ENCODE results near the gene ENAH.

ENAH gene

DNA sequence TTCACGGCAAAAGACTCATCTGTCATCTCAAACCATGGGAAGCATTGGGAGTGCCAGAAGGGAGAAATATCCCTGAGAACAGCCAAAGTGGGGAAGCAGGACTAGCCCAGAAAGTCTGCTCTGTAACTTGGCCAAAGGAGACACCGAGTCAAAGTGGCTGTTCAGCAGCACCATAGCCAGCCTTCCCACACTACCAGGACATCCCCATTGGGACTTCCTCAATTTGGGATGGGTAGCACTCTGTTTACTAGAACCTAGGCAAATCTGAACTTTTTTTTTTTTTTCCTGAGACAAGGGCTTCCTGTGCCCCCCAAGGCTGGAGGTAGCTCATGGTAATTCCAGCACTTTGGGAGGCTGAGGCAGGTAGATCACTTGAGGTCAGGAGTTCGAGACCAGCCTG is 93.0 kb downstream of the ENAH start:
- DNase-seq (ENCODE audit: low read depth in 2 of 2) = no peak

DNA sequence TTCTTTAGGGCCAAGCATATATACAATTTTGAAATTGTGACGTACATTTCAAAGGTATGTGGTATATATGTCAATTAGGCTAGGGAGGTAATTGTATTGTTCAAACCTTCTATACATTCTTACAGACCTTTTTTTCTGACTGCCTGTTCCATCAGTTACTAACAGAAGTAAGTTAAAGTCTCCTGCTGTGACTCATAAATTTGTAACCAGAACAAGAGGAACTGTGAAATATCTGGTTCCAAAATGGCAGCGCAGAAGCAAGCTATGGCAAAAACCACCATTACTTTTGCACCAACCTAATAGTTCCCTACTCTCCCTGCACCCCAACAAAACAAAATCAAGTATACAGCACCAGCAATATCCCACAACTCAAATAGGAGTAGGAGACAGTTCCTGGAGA is 93.6 kb downstream of the ENAH start:
- no peak for DNase-seq (ENCODE audit: low read depth in 2 of 2)

DNA sequence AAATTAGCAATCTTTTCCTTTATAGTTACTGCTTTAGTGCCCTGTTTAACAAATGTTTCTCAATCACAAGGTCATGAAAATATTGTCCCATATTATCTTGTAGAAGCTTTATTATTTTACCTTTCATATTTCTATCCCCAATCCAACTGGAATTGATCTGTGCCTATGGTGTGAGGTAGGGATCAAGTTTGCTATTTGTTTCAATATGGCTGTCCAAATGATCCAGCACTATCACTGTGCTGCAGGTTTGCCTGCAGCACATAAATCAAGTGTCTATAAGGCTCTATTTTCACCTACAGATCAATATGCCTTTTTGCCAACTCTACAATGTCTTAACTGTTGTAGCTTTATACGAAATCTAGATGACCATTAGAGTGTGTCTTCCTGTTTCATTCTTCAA is 96.2 kb downstream of the ENAH start:
- no peak for DNase-seq (ENCODE audit: low read depth in 2 of 2)

DNA sequence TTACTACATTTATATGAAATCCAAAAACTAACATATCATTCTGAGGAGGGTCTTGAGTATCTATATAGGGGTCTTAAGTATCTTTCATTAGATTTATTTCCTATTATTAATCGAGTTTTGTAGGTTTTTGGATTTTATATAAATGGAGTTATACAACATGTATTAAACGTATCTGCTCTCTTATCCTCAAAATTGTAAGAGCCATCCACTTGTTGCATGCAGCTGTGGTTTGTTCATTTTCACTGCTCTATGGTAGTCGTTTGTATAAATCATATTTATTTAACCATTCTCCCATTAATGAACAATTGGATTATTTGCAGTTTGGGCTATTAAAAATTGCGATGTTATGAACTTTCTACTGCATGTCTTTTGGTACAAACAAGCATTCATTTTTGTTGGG is 97.1 kb downstream of the ENAH start:
- no peak for DNase-seq (ENCODE audit: low read depth in 2 of 2)

DNA sequence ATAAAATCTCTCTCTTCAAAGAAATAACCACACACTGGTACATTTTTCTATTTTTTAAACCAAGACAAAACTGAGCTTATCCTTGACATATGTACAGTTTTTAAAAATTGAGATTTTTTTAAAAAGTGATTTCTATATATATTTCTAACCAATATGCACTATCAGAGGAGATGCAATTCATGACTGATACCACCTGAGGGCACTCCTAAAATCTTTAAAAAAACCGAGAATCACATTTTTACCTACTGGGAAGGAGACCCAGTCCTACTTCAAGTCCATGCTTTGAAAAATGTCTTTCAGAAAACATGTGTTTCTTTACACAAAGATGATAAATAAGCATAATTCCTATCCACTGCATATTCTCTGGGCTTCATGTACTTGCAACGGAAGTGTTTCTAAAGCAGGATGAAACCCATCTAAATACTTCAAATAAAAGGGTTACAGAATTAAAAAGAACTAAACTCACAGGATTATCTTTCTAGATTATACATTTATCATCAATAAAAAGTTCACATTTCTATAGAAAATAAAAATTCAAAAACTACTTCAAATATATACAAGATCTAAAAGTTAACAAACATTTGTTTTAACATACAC is 98.6 kb downstream of the ENAH start:
- DNase-seq (ENCODE audit: low read depth in 2 of 2) = no peak

DNA sequence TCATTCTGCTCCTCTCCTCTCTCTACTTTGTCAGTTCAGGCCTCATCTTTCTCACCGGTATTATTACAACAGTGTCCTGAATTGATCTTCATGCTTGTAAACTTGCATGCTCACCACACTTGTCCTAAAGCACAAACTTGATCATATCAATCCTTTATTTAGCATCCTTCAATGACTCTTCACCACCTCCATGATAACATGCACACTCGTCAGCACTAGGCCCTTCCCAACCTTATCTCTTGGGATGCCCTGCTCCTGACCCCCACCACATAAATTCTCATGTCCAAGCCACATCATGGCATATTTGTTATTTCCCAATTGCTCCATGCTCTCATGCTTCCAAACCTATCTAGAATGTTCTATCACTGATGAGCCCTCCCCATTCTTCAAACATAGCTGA is 103.1 kb downstream of the ENAH start:
- DNase-seq (ENCODE audit: low read depth in 2 of 2) = no peak

DNA sequence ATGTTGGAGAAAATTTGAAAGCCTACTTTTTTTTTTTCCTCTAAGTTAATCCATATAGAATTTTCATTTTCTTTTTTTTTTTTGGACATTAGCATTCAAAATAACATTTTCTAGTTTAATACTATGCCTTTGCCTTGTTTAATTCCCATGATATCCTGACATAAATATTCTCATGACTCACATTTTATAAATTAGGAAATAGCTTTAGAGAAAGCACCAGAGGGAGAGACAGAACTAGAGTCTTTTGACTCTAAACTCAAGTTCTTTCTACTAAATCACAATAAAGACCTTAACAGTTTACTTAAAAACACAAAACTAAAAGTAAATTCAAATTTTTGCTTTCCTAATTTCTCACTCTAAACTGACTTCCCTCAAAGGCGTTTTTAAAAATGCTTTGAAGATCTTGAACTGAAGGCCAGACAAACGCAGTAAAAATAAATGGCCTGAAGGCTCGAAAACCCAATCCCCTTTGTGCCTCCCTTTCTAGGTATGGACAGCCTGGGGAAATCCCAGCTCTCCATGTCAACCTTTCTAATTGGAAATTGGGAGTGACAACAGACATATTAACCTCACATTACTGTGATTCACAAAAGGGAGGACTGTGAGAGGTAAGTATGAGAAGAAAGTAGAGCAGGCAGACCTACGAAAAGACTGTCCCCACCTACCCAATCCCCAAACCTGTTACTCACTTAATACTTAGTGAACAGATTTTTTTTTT is 104.6 kb downstream of the ENAH start:
- no peak for DNase-seq (ENCODE audit: low read depth in 2 of 2)

DNA sequence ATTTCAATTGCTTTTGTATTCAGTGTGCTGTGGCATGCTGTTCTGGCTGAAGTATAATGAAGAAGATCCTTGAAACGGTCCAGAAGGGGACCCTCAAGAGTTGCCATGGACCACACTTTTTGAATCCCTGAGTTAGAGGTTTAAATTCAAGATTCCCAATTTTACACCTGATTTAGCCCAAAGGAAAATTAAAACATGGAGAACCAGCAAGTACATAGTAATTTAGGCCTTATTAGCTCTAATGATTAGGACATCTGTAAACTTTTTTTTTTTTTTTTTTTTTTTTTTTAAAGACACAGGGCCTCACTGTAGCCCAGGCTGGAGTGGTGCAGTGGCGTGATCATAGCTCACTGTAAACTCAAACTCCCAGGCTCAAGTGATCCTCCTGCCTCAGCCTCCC is 107.3 kb downstream of the ENAH start:
- no peak for DNase-seq (ENCODE audit: low read depth in 2 of 2)

DNA sequence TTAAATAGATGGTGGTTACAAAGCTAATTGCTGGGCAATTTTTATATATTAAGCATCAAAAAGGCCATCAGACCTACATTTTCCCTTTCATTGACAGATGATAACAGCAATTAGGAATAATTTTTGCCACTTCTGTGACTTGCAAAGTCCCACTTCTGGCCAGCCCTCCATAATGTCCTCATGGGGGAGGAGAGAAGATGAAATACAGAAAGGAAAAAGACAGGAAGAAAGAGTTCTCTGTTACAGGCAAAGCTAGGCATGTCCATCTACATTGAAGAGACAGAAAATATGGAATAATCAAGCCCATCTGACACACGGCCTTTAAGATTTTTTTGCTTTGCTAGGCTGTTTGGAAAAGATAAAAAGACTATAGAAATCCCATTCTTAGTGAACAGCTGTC is 108.0 kb downstream of the ENAH start:
- no peak for DNase-seq (ENCODE audit: low read depth in 2 of 2)

DNA sequence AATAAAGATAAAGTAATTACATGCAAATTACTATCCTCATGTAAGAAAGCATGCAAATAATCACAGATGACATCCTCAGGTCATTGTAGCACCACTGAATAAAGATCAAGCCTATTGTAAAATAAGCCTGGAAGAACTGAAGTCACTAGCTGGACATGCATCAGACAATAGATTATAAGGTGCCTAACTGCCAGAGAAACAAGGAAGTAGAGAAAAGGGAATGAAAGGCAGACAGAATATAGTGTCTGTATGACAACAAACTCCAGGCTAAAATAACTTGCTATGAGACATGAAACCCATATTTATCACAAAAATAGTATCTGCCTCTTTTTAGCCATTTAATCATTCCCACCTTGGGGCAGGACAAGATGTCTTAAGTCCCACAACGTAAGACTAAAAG is 108.7 kb downstream of the ENAH start:
- DNase-seq (ENCODE audit: low read depth in 2 of 2) = no peak

DNA sequence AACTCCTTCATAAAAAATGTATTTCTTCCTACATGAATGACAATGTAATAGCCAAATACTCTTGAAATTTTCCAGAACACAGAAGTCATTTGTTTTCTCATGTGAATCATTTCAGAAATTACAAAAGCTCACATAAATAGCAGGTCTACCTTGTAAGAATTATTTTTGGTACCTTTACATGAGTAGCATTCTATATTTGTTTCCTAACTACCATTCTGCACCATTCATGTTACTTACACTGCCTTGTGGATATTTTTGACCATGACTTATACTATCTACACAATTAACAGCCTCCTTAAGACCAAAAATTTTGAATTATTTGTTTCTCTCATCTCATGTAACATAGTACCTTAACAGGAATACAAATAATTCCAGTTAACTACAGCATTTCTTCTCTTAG is 109.6 kb downstream of the ENAH start:
- no peak for DNase-seq (ENCODE audit: low read depth in 2 of 2)

DNA sequence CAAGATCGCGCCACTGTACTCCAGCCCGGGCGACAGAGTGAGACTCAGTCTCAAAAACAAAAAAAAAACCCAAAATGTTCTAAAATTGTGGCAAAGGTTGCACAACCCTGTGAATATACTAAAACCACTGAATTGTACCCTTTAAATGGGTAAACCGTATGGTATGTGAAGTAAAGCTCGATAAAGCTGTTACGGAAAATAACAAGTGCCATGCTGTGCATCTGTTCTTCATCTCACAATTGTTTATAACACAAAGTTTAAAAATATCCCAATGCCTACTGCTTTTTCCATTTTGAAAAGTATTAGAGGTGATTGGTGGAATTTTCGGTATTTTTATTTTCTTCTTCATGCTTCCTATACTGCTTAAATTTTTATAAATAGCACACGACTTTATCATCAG is 111.5 kb downstream of the ENAH start:
- no peak for DNase-seq (ENCODE audit: low read depth in 2 of 2)

DNA sequence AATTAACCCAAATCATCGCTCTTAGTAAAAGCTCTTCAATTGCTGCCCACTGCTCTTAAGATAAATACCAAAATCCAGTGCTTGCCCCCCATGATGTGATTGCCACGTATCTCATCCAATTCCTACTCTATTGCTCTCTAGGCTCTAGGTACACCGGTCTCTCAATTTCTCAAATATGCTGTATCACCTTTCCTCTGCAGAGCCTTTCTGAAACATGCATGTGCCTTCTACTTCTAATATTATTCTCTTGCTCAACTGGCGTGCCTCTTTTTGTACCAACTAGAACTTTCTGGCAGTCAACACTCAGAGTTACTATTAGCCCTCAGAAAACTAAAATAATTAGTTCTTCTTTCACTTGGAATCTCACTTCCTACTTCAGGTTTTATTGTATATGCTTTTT is 113.3 kb downstream of the ENAH start:
- DNase-seq (ENCODE audit: low read depth in 2 of 2) = no peak

DNA sequence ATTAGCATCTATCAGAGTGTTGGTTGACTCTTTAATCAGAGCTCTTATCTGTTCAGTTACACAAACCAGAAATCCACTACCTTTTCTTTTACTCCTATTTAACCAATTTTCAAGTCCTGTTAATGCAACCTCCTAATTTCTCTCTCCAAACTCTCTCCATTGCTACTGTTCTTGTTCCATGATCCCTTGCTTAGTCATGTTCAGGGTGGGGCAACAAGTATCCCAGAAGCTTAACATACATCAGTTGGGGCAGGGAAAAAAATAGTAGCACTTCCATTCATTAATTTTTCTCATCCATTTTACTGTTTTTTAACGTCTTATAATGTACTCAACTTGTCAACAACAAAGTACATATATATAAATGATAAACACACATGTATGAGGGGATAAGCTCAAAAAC is 113.9 kb downstream of the ENAH start:
- DNase-seq (ENCODE audit: low read depth in 2 of 2) = no peak

DNA sequence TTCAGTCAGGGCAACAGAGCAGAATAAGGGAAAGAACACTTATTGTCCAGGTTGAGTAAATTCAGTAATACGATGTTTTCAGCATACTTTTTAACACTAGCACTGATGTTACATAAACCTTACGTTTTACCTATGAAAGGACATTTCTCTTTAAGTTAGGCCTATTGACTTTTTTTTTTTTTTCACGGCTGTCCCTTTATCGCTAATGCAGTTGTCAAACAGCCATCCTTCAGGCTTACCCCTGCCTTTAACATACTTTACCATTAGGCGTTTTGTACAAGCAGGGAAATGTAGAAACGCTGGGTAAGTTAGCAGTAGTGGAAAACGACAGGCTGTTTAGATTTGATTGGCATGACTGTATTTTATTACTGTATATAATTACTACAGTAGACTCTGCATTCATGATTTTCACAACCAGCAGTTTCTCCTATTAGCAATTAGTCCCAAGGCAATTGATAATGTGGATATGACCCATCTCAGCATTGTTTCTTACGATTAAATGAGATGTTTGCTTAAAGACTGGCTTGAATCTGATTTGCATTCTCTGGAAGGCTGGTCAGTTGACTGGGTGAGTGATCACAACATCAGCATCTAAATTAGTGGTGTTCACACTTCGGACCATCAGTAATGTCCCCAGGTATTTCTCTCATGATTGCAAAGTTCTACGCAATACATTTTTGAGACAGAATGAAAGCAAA is 115.2 kb downstream of the ENAH start:
- DNase-seq (ENCODE audit: low read depth in 2 of 2) = no peak

DNA sequence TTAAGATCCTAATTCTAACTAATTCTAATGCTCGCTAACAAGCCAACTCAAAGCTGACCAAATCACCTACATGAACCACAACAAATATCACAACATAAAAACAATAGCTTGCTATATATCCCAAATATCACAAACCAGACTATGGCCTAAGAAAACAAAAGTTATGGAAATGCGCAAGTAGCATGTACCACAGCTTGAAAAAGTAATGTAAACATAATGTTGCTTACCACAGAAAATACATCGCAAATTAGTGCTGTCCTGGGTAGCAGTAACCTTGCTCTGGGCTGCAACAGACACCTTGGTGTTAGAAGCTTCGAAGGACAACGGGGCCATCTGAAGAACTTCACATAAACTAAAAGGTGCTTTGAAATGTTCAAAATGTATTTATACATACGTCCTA is 117.6 kb downstream of the ENAH start:
- no peak for DNase-seq (ENCODE audit: low read depth in 2 of 2)

DNA sequence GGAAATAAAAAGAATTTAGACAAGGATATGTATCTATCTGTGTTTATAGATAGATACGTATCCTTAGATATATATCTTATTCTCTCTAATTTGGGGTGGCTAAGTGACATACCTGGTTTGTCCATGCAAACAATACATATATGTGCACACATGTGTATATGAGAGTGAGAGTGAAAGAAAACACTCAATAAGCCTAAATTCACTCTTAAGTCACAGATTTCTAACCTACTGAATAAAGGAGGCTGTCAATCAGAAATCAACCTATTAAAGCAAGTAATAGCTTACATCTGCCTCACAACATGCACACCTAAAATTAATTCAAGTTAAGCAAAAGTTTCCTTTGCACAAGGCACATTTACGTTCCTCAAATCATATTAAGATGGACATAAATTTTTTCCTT is 118.2 kb downstream of the ENAH start:
- no peak for DNase-seq (ENCODE audit: low read depth in 2 of 2)

DNA sequence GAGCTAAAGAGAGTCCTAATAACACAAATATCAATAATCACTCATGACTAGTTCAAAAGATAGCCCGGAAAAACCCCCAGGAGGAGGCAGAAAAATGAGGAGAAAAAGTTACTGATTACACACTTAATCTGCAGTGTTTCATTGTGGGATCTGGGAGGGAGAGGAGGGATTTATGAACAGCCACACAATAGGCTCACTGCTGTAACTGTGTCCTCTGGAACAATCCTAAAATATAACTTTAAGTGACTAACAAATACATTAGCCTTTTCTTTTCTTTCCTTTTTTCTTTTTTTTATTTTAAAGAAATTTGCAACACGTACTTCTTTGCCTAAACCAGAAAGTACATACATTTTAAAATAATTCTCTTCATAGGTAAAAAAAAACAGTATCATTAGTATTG is 118.8 kb downstream of the ENAH start:
- no peak for DNase-seq (ENCODE audit: low read depth in 2 of 2)

DNA sequence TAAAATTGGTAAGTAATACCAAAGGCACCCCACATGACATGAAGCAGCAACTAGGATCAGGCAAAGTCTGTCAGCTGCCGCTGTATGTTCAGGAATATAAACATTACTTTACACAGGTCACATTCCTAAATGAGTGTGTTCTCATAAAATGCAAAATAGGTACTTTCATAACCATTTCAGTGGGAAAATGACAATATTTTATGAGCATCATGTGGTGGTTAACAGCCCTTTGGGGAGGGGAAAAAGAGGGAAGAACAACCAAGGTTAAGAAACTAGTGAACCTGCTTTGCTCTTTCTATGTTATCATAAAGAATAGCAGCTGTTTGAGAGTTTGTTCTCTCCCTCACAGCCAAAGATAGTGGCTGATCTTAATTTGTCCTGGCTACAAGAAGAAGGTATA is 119.7 kb downstream of the ENAH start:
- DNase-seq (ENCODE audit: low read depth in 2 of 2) = no peak

DNA sequence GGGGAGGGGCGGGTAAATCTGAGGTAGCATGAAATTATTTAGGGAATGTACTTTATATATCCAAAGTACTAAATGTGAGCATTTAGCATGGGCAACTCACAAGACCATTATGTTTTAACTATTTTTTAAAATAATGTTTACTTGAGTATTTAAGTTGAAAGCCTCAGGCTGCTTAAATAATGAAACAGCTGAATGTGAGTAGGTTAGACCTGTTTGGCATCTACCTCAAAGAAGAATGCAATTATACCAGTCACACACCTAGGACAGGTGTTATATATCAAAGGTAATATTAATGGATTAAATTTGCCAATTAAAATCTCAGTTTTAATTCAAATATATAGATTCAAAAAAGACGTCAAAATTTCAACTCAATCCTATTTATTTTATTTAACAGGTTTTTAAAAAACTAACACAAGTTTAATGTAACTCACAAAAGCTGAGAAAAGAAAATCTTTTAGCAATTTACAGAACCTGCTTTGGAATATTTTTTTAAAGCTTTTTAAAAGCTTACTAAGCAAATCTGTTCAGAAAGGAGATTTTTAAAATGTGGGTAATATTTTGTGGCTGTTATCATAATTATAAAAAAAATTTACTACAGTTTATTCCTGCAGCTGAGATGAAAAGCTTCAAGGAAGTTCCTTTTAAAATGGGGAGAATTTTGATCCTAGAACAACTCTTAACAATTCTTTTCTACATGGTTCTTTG is 120.5 kb downstream of the ENAH start:
- DNase-seq (ENCODE audit: low read depth in 2 of 2) = no peak

DNA sequence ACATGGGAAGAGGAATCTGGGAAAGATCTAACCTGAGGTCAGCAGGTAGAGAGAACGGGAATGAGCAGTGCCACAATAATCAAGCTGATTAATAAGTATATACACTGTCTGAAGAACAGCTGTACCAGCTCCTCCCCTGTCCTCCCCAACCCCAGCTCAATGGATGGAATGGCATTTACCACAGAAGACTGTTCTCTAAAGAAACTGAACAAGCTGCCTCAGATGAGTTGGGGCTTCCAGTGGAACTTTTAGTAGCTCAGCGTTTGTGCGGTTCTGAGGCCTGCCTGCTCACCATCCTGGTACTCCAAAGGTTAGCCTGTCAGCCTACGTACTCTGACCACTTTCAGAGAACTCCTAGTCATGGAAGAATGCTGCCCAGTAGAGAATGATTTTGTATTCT is 123.2 kb downstream of the ENAH start:
- no peak for DNase-seq (ENCODE audit: low read depth in 2 of 2)

DNA sequence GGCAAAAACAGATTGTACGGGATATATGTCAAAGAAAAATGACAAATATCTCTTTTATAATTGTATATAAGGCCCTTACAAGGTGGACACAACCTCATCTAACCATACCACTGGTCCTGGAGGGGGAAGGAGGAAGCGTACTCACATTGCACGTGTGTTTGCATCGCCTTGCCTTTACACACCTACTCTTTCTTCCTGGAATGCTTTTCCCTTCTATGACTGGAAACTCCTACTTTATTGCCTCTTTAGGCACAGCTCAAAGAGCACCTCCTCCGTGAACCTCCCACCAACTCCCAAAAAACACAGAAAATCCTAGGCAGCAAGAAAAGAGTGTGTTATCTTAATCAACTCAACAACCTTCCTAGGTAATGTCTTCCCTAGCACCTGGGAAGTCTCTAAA is 125.3 kb downstream of the ENAH start:
- DNase-seq (ENCODE audit: low read depth in 2 of 2) = no peak

DNA sequence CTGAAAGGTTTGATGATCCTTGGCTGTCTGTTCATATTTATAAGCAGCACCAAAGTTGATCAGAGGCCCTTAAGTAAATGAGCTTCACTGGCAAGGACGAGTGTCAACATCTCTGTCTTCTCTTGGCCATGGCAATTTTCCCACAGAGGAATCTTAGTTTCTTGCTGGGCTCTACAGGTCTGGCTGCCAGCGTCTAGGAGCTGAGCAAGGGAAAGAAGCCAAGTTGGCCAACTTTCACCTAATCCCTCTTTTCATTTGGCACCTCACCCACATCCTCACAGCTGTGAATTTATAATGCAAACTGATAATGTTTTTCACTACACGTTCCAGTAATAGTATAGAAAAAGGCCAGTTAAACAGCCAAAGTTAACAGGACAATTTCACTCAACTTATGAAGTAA is 126.0 kb downstream of the ENAH start:
- DNase-seq (ENCODE audit: low read depth in 2 of 2) = no peak
